DMS 273 (cell line): ENCODE results near the gene TMIGD1.

Source experiments
- DNase-seq: peaks from one replicate; lab custom pipeline; 2025; ENCODE audit not compliant: unreplicated experiment; lab: John Stamatoyannopoulos, UW

Gene TMIGD1

GRCh38 chr17:30292286-30292858 is 41.5 kb downstream of the TMIGD1 start:
- DNase-seq: no peak

- DNase-seq: peak; percentile 97
Measured at GRCh38 chr17:30291543-30292285, 42.1 kb downstream of the TMIGD1 start, which contains the start of gene BLMH. Gene BLMH, minus strand, starts transcription at chr17:30291944. Its CDS starts 125 bp downstream, at chr17:30291819.

GRCh38 chr17:30290696-30291542 is 42.9 kb downstream of the TMIGD1 start:
- peak; percentile 85 for DNase-seq

- no peak for DNase-seq
Measured at GRCh38 chr17:30290077-30290476, 43.8 kb downstream of the TMIGD1 start.

- DNase-seq: no peak
Measured at GRCh38 chr17:30279156-30279555, 54.7 kb downstream of the TMIGD1 start.

GRCh38 chr17:30278032-30278431 is 55.8 kb downstream of the TMIGD1 start:
- DNase-seq: peak; percentile 43

GRCh38 chr17:30275911-30276310 is 57.9 kb downstream of the TMIGD1 start:
- no peak for DNase-seq

- no peak for DNase-seq
Measured at GRCh38 chr17:30274887-30275286, 59.0 kb downstream of the TMIGD1 start.

GRCh38 chr17:30273373-30273772 is 60.5 kb downstream of the TMIGD1 start:
- DNase-seq: peak; percentile 14

- DNase-seq: no peak
Measured at GRCh38 chr17:30271102-30271501, 62.8 kb downstream of the TMIGD1 start.

- no peak for DNase-seq
Measured at GRCh38 chr17:30267625-30268024, 66.2 kb downstream of the TMIGD1 start.
